Epithelial cell of esophagus (primary cell): ENCODE measurements around the gene MRC2.

Experiments
- DNase-seq: peaks from one replicate; pipeline ENCODE4 v3.0.0; 2010; ENCODE audit warnings: low read depth
- H3K4me3 ChIP-seq: 2 replicates; pipeline ENCODE4 v1.5.1; 2011; ENCODE audit warnings: mild to moderate bottlenecking, low read length, control low read depth
- CTCF ChIP-seq: IDR thresholded peaks from 2 replicates; pipeline ENCODE4 v1.5.1; 2011; ENCODE audit warnings: low read depth, mild to moderate bottlenecking, low read length, control low read depth, inconsistent platforms; ENCODE audit not compliant: insufficient read depth; ENCODE audit errors: missing control alignments

MRC2 gene

GRCh38 chr17:62741290-62741689 lies 113.8 kb downstream of the MRC2 start:
- DNase-seq = no peak
- no peak overlapping the region for H3K4me3 ChIP-seq
- no peak for TF ChIP-seq CTCF
